UCSD-AML1 (cell line): Measurements from ENCODE around the gene LCA5L.
"Not testable (repeated sequence)": the region's sequence is repeated elsewhere in the genome, so short reads cannot be mapped to it uniquely, and the experiment has no call there.

Experiments used
- DNase-seq: peaks from one replicate; lab custom pipeline; 2025; ENCODE audit not compliant: unreplicated experiment; lab: John Stamatoyannopoulos, UW

Gene LCA5L

DNA sequence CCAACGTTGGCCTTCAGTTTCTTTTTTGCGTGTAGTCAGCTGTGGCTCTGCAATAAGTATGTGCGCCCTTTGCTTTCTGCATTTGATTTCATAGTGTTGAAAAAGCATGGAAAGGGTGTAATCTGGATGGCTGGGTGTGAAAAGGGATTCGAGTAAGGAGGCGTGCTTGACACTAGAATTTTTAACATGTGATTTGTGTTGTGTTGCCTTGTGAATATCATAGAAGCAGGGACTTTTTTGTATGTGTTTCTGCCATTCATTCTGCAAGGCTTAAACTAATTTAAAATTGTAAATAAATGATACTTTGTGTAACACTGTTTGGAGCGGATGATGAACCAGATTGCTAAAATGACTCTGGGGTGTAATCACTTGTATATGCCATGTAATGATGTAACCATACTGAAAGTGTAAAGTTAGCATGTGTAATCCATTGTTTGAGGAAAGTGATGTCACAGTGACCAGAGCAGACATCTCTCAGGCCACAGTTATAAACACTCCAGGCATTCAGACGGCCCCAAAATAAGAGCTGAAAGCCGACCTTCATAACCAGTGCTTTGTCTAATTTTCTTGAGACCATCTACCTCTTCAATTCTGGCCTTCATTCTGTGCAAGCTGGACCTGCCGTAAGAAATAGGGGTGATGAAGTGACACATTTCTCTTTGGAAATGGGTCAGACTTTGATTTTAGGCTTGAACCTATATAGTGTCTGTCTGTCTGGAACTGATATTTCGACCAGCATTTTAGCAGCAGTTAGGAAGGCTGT, 6.8 kb upstream of the LCA5L start:
- DNase-seq = no peak

DNA sequence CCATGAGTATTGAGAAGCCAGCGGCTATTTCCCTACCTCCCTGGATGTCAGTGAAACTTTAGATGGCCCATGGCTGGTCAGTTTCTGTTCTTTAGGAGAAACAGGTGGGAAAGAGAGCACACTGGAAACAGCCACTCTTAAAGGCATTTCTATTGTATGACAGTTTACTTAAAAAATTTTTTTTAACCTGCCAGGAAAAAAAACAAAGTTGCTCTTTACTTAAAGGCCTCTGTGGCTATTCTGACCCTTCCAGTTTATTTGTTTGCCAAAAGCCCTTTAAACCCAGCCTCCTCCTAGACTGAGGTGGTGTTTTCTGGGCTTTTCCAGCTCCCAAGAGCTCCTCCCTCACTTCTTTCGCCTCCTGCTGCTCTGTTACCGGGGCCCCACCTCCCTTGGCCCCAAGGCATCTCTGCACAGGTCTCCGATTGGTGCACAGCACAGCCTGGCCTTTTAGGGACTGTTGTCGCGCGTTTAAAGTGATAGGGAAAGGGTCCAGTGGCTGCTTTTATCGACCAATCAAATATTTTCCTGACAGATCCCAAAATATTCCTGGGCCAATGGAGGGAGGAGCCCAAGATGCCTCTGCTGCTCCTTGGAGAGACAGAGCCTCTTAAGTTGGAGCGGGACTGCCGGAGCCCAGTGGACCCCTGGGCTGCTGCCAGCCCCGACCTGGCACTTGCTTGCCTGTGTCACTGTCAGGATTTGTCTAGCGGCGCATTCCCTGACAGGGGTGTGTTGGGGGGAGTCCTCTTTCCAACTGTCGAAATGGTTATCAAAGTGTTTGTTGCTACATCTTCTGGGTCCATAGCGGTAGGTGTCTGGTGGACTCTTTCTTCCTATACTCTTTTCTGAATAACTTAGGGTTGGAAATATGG, 6.0 kb upstream of the LCA5L start, which contains the start of gene SH3BGR:
Gene SH3BGR, plus strand, starts transcription at position 639 of the 875 bp plus-strand sequence. Its CDS starts 127 bp downstream, at position 766.
- no peak for DNase-seq

DNA sequence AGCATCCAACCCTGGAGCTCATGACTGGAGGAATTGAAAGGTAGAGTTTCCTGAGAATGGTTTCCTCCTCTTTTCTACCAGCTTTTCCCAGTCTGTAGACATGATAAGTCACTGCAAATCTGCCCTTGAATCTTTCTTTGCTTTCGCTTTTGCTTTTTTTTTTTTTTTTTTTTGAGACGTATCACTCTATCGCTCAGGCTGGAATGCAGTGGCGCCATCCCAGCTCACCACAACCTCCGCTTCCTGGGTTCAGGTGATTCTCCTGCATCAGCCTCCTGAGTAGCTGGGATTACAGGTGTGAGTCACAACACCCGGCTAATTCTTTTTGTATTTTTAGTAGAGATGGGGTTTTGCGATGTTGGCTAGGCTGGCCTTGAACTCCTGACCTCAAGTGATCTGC, 1.7 kb upstream of the LCA5L start:
- DNase-seq = no peak

DNA sequence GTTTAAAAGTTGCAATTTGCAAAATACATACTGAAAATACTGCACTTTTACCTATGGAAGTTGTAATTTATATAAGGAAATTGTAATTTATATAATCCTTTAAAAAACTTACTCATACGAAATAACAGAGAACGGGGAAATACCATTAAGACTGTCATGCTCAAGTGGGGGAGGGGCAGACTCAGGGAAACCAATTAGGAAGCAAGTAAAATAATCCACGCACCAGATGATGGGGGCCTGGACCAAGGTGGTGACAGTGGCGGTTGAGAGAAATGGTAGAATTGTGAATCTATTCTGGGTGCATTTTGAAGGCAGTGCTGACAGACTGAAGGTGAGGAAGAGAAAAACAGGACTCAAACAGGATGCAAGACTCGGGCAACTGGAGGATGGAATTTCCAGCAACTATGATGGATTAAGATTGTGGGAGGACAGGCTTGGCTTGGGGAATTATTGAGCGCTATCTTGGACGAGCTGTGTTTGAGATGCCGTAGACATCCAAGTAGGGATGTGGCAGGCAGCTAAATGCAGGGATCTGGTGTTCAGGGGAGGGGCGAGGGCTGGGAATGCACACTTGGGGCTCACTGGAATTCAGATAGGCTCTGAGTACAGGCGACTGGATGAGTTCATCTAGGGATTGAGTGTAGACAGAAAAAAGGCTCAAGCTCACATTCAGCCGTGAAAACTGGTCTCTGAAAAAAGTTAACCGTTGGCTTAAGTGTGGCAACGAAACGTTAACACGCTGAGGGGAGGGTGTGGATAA, 977 bp downstream of the LCA5L start:
- DNase-seq = no peak

DNA sequence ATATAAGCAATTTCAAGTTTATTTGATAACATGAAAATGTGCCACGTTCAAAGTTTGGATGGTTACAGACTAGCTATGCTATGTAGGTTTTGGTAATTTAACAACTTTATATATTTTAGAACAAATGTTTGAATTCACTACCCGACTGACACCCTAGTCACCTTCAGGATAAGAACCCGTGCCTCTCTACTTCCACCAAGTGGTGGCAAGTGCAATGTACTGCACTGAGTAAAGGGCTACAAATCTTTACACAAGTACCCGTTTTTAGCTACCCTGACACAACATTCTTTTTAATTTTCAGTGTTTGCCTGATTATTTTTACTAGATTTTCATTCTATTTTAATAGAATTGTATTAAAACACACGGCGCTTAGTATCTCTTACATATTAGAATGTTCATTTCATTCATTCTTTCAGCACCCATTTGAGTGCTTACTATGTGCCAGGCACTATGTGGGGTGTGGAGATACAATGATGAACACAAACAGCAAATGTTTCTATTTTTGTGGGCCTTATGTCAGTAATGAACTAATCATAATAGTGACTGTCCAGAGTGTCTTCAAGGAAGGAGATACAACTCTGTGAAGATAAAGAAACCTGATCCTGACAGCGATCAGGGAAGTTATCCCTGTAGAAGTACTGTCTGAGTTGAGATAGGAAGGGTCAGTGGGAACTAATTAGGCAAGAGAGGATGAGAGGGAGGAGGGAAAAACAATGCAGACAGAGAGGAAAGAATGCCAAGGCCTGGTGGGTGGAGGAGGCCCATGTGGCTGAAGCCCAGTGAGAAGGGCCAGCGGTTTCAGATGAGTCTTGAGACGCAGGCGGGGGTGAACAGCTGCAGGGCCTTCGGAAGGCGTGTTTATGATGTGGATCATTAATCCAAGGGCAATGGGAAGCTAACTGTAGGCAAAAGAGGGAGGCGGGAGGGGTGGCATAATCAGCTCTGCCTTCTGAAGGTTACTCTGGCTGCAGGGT, 3.8 kb downstream of the LCA5L start:
- no peak for DNase-seq

DNA sequence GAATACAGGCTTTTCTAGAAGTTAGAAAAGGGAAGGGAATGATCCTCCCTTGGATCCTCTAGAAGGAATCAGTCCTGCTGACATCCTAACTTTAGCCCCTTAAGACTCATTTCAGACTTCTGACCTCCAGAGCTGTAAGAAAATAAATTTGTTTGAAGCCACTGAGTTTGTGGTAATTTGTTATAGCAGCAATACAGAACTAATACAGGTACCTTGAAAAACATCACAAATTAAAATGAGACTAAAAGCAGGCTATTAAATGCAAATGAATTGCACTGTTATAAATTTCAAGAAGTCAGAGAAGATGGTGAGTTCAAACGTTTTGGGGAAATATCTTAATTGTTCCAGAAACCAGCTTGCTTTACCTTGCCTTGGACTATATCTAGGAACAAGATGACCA, 6.3 kb downstream of the LCA5L start:
- no peak for DNase-seq

DNA sequence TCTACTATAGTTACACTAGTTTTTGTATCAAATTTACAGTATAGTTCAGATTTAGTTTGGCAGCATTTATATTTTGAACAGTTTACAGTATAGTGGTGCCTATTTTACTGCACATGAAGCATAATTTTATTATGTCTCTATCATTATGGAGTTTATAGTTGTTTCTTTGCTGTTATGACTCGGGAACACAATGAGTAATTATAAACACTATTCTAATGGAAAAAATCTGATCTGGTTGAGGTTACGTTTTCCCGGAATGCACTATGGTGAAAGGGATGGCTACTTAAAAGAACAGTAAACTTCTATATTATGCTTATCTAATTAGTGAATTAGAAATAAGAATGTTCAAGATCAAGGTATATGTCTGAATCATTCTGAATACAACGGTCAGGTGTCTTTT, 10.6 kb downstream of the LCA5L start:
- DNase-seq = no peak

DNA sequence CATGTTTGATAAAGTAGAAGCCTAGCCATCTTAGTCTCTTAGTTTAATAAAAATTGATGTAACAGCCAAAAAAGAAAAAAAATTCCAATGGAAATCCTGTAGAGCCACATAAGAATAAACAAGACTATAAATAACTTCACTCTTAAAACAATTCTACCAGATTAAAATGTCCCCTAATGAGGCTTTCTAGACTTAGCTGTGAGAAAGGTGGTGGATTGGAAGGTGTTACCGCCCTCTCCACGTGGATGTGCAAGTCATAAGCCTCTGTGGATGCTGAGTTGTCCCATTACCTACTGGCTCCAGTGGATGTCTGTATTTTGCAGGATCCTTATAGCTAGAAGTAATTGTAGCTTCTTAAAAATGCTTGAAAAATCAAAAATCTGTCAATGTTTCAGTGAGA, 14.6 kb downstream of the LCA5L start:
- no peak for DNase-seq

DNA sequence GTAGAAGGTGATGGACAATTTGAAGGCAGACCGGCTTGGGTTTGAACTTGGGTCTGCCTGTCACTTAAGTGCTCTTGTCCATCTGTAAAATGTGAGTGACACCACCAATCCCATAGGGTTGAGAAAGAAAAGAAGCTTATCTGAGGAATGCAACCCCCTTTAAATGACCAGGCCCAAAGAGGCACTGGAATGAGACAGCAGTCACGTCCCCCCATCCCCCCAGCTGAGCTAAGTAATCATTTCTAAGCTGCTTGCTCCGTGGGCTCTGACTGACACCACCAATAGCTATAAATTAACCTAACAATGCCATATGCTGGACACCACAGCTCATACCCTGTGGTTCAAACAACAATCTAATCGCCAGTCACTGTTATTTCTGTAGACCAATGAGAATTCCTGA, 15.1 kb downstream of the LCA5L start:
- no peak for DNase-seq

DNA sequence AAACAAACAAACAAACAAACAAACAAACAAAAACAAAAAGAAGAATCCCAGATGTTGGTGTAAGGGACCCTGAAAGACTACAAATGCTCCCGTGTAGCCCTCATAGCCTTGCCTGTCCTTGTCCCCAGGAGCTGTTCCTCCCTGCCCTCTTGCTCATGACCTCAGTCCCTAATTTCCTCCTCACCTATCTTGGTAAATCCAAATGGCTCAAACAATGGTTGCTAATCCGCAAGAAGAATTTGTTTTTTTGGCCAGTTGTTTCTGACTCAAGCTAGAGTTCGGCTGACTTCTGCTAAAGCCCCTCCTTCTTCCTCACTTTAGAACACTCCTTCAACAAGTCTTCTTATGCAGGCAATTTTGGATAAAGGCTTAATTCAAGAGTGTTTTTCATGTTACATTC, 15.6 kb downstream of the LCA5L start:
- DNase-seq = no peak

DNA sequence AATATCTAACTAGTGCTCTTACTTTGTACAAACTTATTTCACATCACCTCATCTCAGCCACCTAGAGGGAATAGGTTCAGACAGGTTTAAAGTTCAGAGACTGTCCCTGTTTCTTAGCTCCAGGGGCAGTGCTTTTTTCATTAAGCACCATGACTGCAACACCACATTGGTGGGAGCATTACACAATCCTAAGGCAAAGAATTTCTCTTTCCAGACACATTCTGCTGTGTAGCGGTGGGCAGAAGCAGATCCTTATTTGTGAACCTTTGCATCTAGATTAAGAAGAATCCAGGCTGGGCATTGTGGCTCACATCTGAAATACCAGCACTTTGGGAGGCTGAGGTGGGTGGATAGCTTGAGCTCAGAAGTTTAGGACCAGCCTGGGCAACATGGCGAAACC, 16.1 kb downstream of the LCA5L start:
- no peak for DNase-seq

DNA sequence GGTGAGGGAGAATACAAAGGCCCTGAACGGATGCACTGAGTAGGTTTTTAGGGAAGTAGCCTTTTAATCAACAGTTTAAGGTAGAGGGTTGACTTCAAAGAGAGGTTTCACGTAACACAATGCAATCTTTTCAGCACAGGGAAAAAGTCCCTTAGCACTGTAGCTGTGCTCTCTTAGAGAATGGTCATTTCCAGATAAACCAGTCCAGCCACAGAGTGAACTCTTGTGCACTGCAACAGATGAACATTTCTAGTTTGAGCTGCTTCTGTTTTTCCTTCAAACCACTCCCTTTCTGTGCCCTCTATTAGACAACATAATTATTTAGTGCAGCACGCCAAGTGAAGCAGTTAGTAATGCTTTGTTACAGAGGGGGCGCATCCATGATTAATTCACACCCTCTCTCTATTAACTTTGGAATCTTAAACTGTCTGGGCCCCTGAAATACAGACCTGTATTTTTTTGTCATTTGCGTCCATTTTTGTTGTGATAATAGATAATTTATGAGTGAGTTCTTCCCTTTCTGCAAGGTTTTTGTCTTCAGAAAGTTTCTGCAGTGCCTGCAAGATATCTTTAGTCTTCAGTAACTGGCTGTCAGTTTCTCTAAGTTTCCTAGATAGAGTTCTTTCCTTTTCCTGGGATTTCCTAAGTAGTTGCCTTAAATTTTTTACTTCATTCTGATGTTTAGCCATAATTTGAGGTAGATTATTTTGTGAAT, 22.9 kb downstream of the LCA5L start:
- DNase-seq = no peak

DNA sequence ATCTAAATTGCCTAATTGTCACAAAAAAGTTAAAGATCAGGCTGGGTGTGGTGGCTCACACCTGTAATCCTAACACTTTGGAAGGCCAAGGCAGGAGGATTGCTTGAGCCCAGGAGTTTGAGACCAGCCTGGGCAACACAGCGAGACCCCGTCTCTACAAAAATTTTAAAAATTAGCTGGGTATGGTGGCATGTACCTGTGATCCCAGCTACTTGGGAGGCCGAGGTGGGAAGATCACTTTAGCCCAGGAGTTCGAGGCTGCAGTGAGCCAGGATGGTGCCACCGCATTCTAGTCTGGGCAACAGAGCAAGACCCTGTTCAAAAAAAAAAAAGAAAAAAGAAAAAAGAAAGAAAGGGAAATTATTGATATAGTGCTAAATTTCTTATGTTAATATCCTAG, 26.4 kb downstream of the LCA5L start:
- not testable (repeated sequence) for DNase-seq

DNA sequence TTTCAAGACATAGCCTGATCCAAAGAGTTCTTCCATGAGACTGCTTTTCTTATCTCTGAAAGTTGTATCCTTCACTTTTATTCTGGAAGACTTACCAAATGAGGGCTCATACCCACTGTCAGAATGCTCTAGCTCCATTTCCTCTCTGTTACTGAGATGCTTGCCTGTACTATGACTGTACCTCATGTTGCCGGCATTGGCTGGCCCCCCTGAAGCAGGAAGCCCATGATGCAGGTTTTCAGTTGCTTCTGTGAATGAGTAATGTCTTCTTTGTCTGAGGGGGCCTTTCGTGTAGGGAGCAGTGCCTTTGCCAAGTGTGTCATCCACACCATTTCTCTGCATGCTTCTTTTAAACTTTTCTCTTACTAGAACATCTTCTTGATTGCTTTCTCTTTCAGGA, 39.5 kb downstream of the LCA5L start:
- DNase-seq = no peak

DNA sequence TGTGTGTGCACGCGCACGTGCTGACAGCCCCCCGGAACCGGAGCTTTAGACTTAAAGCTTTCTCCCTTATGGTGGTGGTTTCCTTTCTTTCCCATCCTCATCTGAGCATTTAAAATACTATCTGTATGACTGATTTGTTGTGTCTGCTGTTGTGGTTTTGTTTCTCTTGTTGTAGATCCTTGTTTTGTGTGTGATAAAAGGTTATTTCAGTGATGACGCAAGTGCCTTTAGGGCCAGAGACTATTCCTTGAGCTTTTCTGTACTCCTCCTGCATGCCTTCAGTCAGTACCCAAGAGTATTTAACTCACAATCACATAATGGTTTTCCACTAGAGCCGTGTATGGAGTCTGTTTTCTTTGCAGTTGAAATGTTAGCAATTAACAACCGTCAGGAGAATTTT, 45.4 kb downstream of the LCA5L start:
- DNase-seq = no peak

DNA sequence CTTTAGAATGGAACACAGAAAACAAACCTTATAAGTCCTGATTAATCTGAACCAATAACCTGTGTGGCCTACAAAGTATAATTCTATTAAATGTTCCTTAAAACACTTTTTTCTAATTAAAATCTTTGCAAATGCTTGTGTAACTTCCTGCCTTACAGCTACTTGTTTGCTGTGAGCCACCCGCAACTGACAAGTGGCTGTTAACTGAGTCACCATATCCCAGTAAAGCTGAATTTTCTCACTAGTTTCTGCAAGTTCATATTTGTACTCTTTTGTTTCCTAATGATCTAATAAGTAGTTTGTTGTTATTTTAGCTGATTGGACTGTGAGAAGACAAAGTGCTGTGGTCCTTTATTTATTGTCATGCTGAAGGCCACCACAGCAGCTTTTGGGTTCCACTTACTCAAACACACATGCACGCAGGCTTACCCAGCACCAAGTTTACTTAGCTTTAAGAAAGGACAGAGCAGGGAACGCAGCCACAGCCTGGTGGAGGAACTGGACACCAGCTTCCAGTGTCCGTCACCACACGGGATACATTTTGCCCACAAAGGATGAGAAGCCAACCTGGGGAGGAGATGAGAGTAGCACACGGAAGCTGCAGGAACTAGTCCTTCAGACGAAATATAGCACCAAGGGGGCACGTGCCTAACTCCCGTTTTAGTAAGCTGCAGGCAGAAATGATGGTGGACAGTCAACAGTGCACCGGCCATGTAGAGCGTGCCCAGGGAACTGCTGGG, 47.8 kb downstream of the LCA5L start:
- no peak for DNase-seq

DNA sequence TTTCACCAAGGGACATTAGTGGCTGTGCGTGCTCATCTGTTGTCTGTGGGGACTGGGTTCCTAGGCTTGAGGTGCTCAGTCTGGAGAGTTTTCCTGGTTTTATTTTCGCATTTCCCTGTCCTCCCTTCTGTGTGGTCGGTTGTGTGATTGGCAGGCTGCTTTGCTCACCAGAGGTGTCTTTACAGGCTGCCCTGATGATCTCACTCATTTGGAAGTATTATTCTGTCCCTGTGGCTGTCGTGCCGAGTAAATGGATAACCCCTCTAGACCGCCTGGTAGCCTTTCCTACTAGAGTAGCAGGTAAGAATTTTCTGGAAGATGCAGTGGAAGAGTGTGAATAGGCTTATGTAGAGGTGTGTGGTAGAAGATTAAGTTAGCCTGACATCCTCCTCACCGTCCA, 52.6 kb downstream of the LCA5L start:
- no peak for DNase-seq

DNA sequence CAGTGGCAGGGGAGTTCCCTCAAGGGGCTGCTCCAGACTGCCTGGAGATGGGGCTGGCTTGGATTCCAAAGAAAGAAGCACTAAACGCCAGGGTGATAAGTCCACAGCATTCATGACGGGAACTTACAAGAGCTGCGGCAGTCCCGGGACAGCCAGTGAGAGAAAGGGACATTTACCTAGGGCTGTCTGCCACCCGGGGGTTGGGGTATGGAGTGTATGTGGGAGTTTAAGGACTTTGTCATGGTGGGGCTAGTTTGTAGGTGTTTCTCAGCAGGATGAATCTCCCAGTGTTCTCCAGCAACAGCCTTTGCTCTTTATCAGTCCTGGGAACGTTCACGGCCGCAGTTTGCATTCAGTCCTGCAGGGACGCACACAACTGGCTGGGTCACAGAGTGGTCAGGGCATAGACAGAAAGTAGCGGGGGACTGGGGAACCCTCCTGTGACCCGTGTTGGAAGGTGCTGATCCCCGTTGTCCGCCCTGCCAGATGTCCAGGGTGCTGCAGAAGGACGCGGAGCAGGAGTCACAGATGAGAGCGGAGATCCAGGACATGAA, 55.3 kb downstream of the LCA5L start:
- DNase-seq = no peak

DNA sequence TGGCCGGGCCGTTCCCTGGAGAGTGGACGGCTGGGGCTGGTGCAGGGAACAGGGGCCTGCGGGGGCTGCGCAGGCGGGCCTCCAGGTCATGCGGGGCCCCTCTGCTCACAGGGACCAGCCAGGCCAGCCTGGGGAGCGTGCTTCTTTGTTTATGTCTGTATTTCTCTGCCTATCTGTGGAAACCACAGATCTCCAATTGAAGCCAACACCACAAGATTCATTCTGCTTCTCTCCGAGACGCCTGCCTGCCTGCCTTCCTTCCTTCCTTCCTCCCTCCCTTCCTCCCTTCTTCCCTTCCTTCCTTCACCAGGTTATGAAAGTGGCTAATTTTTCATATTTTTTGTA, 56.8 kb downstream of the LCA5L start:
- no peak for DNase-seq
